Progenitor cell of endocrine pancreas (in vitro differentiated cells): ENCODE results near the gene RXFP2. TPM values are rescaled to one million over a fixed set of nuclear protein-coding genes. Genes with fewer than 3 reads are reported as not detected.

Experiments used
- DNase-seq: peaks from one replicate; pipeline ENCODE4 v3.0.0; 2021; ENCODE audit warnings: low spot score; ENCODE audit not compliant: unreplicated experiment
- H3K27ac Mint-ChIP-seq: 2 replicates; pipeline ENCODE4 v1.8.0; 2021; ENCODE audit warnings: mild to moderate bottlenecking, moderate library complexity, mixed read lengths
- H3K27me3 Mint-ChIP-seq: 2 replicates; pipeline ENCODE4 v1.8.0; 2021; ENCODE audit warnings: mixed read lengths
- H3K36me3 Mint-ChIP-seq: 2 replicates; pipeline ENCODE4 v1.8.0; 2022; ENCODE audit warnings: mixed read lengths; ENCODE audit not compliant: insufficient read depth
- H3K4me1 Mint-ChIP-seq: 2 replicates; pipeline ENCODE4 v1.8.0; 2021; ENCODE audit warnings: low read depth, mixed read lengths
- H3K4me3 Mint-ChIP-seq: 2 replicates; pipeline ENCODE4 v1.8.0; 2021; ENCODE audit warnings: low read depth, mild to moderate bottlenecking, moderate library complexity, mixed read lengths
- H3K9me3 Mint-ChIP-seq: 2 replicates; pipeline ENCODE4 v1.8.0; 2021; ENCODE audit warnings: low read depth, mixed read lengths
- total RNA-seq: library from RNA; stranded (reverse); gene quantifications from 2 replicates; pipeline ENCODE4 v1.2.1, GENCODE V29; 2021
- TF ChIP-seq, protein P1 (sequence below): fragments of 200-600 bp; sonication (generic); IDR thresholded peaks from one replicate; pipeline ENCODE4 v1.5.0; 2021; ENCODE audit warnings: antibody characterized with exemption, mild to moderate bottlenecking; ENCODE audit not compliant: unreplicated experiment

The RXFP2 gene
- total RNA-seq, 1 donor from 2014 or later: not detected

DNA sequence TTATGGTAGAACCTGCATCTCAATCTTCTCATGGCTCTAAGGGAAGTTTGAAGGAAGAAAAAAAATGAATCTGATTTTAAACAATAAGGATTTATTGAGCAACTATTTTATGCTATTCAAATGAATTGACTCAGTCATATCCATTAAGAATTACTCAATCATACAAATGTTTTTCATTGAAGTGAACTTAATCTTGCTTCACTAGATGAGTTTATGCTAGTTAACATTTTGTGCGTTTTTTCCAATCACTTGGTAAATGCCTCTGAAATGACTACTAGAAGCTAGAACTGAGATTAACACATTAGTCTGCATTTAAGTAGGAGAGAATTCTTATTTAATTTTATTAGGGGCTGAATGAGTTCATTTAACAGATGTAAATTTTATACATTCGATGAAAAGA is 25.2 kb downstream of the RXFP2 start:
- H3K27ac Mint-ChIP-seq: no peak overlapping the region
- no peaks in the 10 kb centered on the region for H3K27me3 Mint-ChIP-seq
- no peaks in the 10 kb centered on the region for H3K9me3 Mint-ChIP-seq
- TF ChIP-seq, protein P1, sequence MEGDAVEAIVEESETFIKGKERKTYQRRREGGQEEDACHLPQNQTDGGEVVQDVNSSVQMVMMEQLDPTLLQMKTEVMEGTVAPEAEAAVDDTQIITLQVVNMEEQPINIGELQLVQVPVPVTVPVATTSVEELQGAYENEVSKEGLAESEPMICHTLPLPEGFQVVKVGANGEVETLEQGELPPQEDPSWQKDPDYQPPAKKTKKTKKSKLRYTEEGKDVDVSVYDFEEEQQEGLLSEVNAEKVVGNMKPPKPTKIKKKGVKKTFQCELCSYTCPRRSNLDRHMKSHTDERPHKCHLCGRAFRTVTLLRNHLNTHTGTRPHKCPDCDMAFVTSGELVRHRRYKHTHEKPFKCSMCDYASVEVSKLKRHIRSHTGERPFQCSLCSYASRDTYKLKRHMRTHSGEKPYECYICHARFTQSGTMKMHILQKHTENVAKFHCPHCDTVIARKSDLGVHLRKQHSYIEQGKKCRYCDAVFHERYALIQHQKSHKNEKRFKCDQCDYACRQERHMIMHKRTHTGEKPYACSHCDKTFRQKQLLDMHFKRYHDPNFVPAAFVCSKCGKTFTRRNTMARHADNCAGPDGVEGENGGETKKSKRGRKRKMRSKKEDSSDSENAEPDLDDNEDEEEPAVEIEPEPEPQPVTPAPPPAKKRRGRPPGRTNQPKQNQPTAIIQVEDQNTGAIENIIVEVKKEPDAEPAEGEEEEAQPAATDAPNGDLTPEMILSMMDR: no peak
- H3K4me3 Mint-ChIP-seq: no peak overlapping the region
- no peaks in the 10 kb centered on the region for H3K36me3 Mint-ChIP-seq
- DNase-seq: no peak
- H3K4me1 Mint-ChIP-seq: no peaks in the 10 kb centered on the region

DNA sequence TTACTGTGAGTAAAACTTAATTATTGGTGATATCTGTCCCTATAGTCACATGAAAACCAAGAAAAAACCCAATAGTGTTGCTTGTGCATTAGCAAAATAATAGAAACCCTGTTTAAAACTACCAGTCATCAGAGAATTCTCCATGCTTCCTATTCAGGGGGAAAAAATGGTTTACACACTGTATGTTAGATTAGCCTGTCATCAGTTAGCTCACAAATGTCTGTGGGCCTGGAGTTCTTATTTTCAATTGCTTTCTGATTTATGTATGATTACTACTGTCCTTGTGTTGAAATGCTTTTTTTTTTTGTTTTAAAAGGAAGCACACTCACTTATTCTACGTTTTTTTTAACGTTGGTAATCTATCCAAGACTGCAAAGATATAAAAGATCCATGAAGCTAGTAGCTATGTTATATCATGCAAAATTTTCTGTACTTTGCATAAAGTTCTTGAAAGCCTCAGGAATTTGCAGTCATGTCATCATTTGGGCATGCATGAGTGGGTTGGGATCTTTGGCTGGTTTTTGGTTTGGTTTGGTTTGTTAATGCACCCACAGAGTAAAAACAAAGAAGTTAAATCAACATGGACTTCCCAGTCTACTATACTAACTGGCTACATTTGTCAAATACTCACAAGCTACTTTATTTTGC is 25.9 kb downstream of the RXFP2 start:
- no peak overlapping the region for H3K27ac Mint-ChIP-seq
- H3K4me1 Mint-ChIP-seq: no peaks in the 10 kb centered on the region
- TF ChIP-seq, protein P1: no peak
- no peaks in the 10 kb centered on the region for H3K27me3 Mint-ChIP-seq
- H3K36me3 Mint-ChIP-seq: no peaks in the 10 kb centered on the region
- H3K4me3 Mint-ChIP-seq: no peak overlapping the region
- H3K9me3 Mint-ChIP-seq: no peaks in the 10 kb centered on the region
- no peak for DNase-seq

DNA sequence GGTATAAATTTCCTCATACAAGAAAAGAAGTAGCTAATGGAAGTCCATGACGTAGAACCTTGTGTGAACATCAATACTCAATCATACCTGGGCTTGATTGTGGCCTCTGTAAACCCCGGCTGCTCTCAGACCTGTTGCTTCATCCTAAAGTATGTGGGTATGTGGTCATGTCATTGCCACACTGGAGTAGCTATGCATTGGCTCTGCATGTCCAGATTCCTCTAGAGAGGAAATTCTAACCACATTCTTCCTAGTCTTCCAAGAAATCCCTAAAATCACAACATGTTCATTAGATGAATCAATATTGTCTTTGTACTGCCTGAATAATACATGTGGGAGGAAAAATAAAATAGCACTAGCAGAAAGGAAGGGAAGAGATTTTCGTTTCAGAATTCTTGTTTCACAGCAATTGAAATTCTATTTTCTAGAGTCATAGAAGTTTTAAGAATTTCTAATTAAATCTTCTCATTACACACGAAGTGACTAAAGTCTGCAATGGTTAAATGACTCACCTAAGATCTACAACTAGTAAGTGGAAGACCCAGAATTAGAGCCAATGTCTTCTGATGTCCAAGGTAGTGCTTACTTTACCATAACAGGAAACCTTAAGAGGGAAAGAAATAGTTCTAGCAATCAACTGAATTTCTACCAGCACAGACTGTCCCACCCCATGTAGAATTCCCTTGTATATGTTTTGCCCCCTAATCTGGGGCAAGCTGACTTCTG is 28.0 kb downstream of the RXFP2 start:
- Mint-ChIP-seq H3K9me3 (no peaks in the 10 kb centered on the region), H3K36me3 (no peaks in the 10 kb centered on the region), H3K4me3 (no peak overlapping the region), H3K4me1 (no peaks in the 10 kb centered on the region), H3K27me3 (no peaks in the 10 kb centered on the region), H3K27ac (no peak overlapping the region)
- TF ChIP-seq, protein P1: no peak
- DNase-seq: no peak

DNA sequence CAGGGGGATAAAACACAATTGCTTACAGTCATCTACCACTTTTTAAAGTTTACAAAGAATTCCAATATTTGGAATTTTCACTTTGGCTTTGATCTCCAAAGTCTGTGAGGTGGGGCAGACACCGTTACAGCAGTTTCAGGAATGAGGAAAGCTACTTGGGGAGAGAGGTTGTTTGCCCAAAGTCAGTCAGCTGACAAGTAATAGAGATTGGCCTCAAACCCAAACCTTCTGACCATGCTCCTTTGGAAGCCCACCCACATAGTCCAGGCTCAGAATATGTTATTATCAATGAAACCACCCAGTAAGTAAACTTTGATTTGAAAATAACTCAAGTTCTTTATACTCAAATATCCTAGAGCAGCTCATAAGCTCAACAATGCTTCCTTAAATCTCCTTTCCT is 29.0 kb downstream of the RXFP2 start:
- H3K27me3 Mint-ChIP-seq: no peaks in the 10 kb centered on the region
- TF ChIP-seq, protein P1: no peak

DNA sequence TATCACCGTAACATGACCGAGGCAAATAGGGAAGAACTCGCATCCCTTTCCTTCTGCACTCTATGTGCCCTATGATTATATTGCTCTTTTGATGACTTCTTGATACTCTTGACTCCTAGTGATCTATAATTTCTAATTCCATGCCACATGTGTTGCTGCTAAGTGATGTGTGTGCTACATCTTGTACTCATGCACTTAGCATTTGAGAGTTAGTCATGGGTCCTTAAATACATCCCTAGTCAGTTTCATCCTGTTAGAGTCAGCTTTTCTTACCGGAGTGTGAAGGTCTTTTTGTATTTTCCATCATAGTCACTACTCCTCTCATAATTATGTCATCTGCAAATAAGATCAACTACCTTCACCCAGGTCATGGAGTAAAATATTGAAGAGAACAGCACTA is 30.2 kb downstream of the RXFP2 start:
- Mint-ChIP-seq H3K4me1 (no peaks in the 10 kb centered on the region), H3K4me3 (no peak overlapping the region), H3K36me3 (no peaks in the 10 kb centered on the region), H3K27ac (no peak overlapping the region), H3K27me3 (peaks cover 7% of the 10 kb centered on the region), H3K9me3 (no peaks in the 10 kb centered on the region)
- no peak for DNase-seq
- TF ChIP-seq, protein P1: no peak

More for the DNA sequence above, 29.0 kb downstream of the RXFP2 start:
- no peak for DNase-seq
- H3K4me1 Mint-ChIP-seq: no peaks in the 10 kb centered on the region
- H3K36me3 Mint-ChIP-seq: no peaks in the 10 kb centered on the region
- no peaks in the 10 kb centered on the region for H3K9me3 Mint-ChIP-seq
- no peak overlapping the region for H3K27ac Mint-ChIP-seq
- H3K4me3 Mint-ChIP-seq: no peak overlapping the region
